WTC11 (cell line): ENCODE data around the gene ARAP3.

Experiments
- CREB1 ChIP-seq: sonication (generic); formaldehyde crosslinking; IDR thresholded peaks from 2 replicates; pipeline ENCODE4 v1.8.0; 2023; ENCODE audit warnings: mild to moderate bottlenecking, missing genetic modification reagents
- ETV6 ChIP-seq: sonication (generic); formaldehyde crosslinking; IDR thresholded peaks from 2 replicates; pipeline ENCODE4 v1.8.1; 2022; ENCODE audit warnings: mild to moderate bottlenecking, missing genetic modification reagents
- NFYB ChIP-seq: sonication (generic); formaldehyde crosslinking; conservative IDR thresholded peaks from 2 replicates; pipeline ENCODE4 v1.8.0; 2022; ENCODE audit warnings: low read depth, missing genetic modification reagents
- NR2C2 ChIP-seq: sonication (generic); formaldehyde crosslinking; IDR thresholded peaks from 2 replicates; pipeline ENCODE4 v1.8.0; 2022; ENCODE audit warnings: mild to moderate bottlenecking, missing genetic modification reagents
- SOX15 ChIP-seq: fragments of 250-450 bp; sonication (Bioruptor Pico); IDR thresholded peaks from 2 replicates; pipeline ENCODE4 v1.9.0; 2021; ENCODE audit warnings: mild to moderate bottlenecking
- TF ChIP-seq, protein P1 (sequence below): fragments of 200-600 bp; IDR thresholded peaks from 2 replicates; pipeline ENCODE4 v1.8.0; 2022; ENCODE audit warnings: antibody characterized with exemption
- TF ChIP-seq, protein P2 (sequence below): sonication (generic); formaldehyde crosslinking; IDR thresholded peaks from 2 replicates; pipeline ENCODE4 v1.8.1; 2023; ENCODE audit warnings: mild to moderate bottlenecking, missing genetic modification reagents, borderline replicate concordance
- TF ChIP-seq, protein P3 (sequence below): sonication (generic); formaldehyde crosslinking; IDR thresholded peaks from 2 replicates; pipeline ENCODE4 v1.8.1; 2022; ENCODE audit warnings: missing genetic modification reagents, borderline replicate concordance
- TF ChIP-seq, protein P4 (sequence below): sonication (generic); formaldehyde crosslinking; IDR thresholded peaks from 2 replicates; pipeline ENCODE4 v1.8.1; 2023; ENCODE audit warnings: mild to moderate bottlenecking, missing genetic modification reagents, moderate library complexity
- TF ChIP-seq, protein P5 (sequence below): sonication (generic); formaldehyde crosslinking; conservative IDR thresholded peaks from 2 replicates; pipeline ENCODE4 v1.8.1; 2023; ENCODE audit warnings: mild to moderate bottlenecking, low read depth, missing genetic modification reagents, moderate library complexity

DNA sequence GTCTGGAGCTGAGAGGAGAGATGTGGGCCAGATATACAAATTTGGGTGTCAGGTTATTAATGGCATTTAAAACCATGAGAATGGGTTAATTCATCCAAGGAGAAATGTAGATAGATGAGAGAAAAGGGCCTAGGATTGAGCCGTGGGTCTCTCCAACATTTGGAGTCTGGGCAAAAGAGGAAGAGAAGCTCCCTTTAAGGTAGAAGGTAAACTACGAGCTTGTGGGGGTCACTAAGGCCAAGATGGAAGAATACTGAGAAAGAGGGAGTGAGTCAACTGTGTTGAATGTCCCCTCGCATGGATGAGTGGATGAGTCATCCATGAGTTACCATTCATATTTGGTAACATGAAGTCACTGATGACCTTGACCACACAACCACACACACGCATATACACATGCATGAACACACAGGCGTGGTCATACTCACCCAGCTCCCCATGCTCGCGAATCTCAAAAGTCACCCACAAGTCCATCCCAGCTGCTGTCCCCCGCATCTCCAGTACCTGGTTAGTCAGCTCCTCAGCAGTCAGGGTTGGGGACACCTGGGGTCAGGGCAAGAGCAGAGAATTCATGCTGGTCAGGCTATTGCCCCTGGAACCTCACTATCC lies 24.0 kb downstream of the ARAP3 start:
- no peak for TF ChIP-seq NFYB (CRISPR knock-in tag)
- TF ChIP-seq, protein P1, sequence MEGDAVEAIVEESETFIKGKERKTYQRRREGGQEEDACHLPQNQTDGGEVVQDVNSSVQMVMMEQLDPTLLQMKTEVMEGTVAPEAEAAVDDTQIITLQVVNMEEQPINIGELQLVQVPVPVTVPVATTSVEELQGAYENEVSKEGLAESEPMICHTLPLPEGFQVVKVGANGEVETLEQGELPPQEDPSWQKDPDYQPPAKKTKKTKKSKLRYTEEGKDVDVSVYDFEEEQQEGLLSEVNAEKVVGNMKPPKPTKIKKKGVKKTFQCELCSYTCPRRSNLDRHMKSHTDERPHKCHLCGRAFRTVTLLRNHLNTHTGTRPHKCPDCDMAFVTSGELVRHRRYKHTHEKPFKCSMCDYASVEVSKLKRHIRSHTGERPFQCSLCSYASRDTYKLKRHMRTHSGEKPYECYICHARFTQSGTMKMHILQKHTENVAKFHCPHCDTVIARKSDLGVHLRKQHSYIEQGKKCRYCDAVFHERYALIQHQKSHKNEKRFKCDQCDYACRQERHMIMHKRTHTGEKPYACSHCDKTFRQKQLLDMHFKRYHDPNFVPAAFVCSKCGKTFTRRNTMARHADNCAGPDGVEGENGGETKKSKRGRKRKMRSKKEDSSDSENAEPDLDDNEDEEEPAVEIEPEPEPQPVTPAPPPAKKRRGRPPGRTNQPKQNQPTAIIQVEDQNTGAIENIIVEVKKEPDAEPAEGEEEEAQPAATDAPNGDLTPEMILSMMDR, result no peak
- TF ChIP-seq, protein P2, sequence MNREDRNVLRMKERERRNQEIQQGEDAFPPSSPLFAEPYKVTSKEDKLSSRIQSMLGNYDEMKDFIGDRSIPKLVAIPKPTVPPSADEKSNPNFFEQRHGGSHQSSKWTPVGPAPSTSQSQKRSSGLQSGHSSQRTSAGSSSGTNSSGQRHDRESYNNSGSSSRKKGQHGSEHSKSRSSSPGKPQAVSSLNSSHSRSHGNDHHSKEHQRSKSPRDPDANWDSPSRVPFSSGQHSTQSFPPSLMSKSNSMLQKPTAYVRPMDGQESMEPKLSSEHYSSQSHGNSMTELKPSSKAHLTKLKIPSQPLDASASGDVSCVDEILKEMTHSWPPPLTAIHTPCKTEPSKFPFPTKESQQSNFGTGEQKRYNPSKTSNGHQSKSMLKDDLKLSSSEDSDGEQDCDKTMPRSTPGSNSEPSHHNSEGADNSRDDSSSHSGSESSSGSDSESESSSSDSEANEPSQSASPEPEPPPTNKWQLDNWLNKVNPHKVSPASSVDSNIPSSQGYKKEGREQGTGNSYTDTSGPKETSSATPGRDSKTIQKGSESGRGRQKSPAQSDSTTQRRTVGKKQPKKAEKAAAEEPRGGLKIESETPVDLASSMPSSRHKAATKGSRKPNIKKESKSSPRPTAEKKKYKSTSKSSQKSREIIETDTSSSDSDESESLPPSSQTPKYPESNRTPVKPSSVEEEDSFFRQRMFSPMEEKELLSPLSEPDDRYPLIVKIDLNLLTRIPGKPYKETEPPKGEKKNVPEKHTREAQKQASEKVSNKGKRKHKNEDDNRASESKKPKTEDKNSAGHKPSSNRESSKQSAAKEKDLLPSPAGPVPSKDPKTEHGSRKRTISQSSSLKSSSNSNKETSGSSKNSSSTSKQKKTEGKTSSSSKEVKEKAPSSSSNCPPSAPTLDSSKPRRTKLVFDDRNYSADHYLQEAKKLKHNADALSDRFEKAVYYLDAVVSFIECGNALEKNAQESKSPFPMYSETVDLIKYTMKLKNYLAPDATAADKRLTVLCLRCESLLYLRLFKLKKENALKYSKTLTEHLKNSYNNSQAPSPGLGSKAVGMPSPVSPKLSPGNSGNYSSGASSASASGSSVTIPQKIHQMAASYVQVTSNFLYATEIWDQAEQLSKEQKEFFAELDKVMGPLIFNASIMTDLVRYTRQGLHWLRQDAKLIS (CRISPR knock-in tag), result no peak
- TF ChIP-seq, protein P3, sequence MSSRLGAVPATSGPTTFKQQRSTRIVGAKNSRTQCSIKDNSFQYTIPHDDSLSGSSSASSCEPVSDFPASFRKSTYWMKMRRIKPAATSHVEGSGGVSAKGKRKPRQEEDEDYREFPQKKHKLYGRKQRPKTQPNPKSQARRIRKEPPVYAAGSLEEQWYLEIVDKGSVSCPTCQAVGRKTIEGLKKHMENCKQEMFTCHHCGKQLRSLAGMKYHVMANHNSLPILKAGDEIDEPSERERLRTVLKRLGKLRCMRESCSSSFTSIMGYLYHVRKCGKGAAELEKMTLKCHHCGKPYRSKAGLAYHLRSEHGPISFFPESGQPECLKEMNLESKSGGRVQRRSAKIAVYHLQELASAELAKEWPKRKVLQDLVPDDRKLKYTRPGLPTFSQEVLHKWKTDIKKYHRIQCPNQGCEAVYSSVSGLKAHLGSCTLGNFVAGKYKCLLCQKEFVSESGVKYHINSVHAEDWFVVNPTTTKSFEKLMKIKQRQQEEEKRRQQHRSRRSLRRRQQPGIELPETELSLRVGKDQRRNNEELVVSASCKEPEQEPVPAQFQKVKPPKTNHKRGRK (CRISPR knock-in tag), result no peak
- TF ChIP-seq, protein P4, sequence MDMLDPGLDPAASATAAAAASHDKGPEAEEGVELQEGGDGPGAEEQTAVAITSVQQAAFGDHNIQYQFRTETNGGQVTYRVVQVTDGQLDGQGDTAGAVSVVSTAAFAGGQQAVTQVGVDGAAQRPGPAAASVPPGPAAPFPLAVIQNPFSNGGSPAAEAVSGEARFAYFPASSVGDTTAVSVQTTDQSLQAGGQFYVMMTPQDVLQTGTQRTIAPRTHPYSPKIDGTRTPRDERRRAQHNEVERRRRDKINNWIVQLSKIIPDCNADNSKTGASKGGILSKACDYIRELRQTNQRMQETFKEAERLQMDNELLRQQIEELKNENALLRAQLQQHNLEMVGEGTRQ, result no peak
- no peak for TF ChIP-seq ETV6 (CRISPR knock-in tag)
- no peak for TF ChIP-seq SOX15 (CRISPR knock-in tag)
- no peak for TF ChIP-seq NR2C2 (CRISPR knock-in tag)
- no peak for TF ChIP-seq CREB1 (CRISPR knock-in tag)
- TF ChIP-seq, protein P5, sequence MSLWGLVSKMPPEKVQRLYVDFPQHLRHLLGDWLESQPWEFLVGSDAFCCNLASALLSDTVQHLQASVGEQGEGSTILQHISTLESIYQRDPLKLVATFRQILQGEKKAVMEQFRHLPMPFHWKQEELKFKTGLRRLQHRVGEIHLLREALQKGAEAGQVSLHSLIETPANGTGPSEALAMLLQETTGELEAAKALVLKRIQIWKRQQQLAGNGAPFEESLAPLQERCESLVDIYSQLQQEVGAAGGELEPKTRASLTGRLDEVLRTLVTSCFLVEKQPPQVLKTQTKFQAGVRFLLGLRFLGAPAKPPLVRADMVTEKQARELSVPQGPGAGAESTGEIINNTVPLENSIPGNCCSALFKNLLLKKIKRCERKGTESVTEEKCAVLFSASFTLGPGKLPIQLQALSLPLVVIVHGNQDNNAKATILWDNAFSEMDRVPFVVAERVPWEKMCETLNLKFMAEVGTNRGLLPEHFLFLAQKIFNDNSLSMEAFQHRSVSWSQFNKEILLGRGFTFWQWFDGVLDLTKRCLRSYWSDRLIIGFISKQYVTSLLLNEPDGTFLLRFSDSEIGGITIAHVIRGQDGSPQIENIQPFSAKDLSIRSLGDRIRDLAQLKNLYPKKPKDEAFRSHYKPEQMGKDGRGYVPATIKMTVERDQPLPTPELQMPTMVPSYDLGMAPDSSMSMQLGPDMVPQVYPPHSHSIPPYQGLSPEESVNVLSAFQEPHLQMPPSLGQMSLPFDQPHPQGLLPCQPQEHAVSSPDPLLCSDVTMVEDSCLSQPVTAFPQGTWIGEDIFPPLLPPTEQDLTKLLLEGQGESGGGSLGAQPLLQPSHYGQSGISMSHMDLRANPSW, result no peak
